Inflammatory macrophage treated with lipopolysaccharide for 1 hour (primary cell): ENCODE results near the gene LOXL1.
A peak's percentile ranks its signal among the peaks of the same experiment; 100 is the strongest.

Experiments
- DNase-seq, 2 donors: peaks; one replicate each; pipeline ENCODE4 v3.0.0-alpha.2; 2020 to 2022

The LOXL1 gene

DNA sequence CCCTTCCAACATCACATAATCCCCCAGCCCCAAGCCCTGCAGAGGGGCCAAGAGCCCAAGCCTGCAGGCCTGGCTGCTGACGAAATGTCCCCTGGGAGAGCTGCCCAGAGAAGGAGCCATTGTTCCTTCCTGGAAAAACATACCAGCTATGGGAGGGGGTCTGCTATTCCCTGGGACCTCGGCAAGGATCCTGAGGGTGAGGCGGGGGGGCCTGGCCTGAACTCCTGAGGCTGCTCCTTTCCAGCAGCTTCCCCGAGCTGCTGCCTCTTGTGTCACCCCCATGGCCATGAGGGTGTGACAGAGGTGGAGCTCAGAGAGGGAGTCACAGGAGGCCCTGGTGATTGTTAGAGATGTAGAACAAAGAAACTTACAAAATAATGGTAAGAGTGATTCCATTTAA, 12.9 kb downstream of the LOXL1 start:
- no peak for DNase-seq

DNA sequence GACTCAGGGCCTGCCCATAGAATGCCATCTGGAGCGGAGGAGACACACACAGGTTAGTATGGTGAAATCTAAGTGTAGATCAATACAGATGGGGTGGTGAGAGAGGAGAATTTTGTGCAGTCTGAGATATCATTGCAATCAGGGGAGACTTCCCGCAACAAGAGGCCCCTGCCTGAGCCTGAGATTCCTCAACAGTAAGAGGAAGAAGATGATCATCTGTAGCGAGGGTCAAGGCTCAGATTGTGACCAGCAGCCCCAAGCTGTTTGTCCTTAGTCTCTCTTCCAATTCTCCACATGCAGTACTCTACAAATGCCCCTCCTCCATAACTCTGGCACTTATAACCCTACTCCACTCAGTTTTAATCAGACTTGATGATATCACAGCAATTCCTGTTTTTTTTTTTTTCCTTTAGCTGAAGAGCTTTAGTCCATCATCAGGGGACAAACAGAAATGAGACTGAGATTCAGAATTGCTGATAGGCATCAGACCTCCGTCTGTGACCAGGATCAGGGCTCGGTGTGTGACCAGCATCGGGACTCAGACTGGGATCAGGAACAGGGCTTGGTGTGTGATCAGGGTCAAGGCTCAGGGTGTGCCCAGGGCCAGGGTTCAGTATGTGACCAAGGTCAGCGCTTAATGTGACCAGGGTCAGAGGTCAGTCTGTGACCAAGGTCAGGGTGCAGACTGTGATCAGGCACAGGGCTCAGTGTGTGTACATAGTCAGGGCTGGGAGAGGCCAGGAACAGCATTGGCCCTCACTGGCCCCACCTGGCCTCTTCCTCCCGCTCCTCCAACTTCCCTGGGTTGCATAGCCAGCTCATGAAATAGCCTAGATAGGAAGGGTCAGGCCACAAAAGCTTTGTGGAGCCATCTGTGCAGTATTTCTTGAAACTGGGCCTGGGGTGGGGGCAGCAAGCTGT, 14.1 kb downstream of the LOXL1 start:
- no peak for DNase-seq

- DNase-seq: no peak
Observed at GRCh38 chr15:73941044-73941443, 14.8 kb downstream of the LOXL1 start.

DNA sequence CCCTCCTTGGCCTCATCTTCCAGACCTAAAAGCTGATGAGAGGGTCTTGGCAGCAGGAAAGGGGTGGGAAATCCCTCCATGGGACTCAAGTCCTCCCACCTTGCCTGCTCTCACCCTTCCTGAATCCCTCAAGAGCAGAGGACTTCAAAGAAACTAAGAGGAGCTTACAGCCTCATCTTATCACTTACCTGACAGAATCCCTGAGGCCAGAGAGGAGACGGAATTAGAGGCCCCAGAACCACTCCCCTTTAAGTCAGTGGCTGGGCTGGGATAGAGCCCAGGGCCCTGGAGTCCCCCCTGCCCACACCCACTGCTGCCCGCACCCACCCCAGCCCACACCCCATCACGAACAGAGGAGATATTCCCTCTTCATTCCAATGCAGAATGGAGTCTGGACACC, 15.2 kb downstream of the LOXL1 start:
- no peak for DNase-seq

GRCh38 chr15:73941871-73942635, 15.8 kb downstream of the LOXL1 start:
- no peak for DNase-seq

DNA sequence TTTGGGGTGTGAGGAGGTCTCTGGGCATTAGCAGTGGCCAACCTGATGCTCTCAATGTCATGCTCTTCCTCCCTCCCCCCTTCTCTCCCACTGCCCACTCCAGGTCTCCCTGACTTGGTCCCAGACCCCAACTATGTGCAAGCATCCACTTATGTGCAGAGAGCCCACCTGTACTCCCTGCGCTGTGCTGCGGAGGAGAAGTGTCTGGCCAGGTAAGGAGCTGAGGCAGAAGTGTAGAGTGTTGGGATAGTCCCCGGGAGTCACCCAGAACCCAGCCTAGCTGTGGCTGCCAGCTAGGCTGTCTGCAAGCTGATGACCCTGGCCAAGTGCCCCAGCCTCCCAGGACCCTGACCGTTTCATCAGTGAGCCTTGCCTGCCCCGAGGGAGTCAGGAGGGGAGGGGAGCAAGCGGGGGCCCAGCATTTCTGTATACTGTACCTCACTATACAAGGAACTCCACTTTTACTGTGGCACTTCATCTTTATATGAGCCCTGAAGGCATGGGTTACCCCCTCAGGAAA, 16.5 kb downstream of the LOXL1 start:
- no peak for DNase-seq

- no peak for DNase-seq
Observed at GRCh38 chr15:73944161-73945129, 18.2 kb downstream of the LOXL1 start.

DNA sequence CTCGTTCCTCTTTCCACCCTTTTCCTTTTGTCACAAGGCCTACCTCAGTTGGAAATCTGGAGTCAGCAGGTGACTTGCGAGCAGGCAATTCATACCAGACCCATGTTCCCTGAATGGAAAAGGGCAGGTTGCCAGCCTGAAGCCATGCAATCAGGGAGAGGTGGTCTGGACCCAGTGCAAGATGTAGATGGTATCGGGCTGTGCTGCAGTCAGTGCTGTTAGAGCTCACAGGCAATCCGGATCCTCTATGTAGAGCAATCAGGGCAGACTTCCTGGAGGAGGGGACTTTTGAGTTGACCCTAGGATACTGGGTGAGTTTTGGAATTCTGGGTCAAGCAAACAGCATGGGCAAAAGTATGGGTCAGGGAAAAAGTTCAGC, 18.9 kb downstream of the LOXL1 start:
- DNase-seq: no peak

GRCh38 chr15:73946046-73946721, 19.9 kb downstream of the LOXL1 start:
- DNase-seq: no peak

DNA sequence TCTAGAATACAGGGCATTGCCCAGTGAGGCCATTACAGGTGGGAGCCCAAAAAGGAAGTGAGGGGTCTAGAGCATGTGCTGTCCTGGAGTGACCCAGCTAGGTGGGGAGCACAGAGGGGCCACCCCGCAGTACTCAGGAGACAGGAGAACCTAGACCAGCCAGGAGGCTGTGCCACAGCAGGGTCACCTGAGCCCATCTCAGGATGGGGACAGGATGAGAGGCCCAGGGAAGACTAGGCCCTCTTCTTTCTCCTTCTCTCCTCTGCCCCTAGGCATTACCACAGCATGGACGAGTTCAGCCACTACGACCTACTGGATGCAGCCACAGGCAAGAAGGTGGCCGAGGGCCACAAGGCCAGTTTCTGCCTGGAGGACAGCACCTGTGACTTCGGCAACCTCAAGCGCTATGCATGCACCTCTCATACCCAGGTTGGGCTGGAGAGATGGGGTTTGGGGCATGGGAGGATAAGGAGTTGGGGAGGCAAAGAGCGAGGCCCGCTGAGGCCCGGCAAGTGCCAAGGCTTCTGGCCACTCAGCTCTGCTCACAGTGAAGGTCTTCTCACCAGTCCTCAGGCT, 20.6 kb downstream of the LOXL1 start:
- DNase-seq: no peak

GRCh38 chr15:73947651-73948050, 21.4 kb downstream of the LOXL1 start:
- DNase-seq: no peak

- no peak for DNase-seq
Observed at GRCh38 chr15:73948396-73948795, 22.1 kb downstream of the LOXL1 start.

GRCh38 chr15:73948982-73949381, 22.7 kb downstream of the LOXL1 start:
- DNase-seq: no peak

DNA sequence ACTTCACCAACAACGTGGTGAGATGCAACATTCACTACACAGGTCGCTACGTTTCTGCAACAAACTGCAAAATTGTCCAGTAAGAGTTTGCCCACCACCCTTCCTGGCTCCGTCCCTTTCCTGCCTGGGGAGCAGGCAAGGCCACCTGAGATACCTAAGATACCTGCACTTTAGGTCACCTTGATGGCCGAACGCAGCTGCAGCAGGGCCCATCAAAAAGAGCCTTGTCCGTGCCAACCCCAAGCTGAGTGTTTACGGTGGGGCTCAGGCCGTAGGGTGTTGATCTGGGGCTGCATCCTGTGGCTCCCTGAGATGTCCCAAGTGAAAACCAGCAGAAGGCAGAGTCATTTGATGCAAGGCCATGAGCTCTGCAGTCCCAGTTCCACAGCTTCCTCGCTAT, 23.2 kb downstream of the LOXL1 start:
- DNase-seq: no peak

GRCh38 chr15:73950479-73950830, 24.2 kb downstream of the LOXL1 start:
- DNase-seq: no peak

DNA sequence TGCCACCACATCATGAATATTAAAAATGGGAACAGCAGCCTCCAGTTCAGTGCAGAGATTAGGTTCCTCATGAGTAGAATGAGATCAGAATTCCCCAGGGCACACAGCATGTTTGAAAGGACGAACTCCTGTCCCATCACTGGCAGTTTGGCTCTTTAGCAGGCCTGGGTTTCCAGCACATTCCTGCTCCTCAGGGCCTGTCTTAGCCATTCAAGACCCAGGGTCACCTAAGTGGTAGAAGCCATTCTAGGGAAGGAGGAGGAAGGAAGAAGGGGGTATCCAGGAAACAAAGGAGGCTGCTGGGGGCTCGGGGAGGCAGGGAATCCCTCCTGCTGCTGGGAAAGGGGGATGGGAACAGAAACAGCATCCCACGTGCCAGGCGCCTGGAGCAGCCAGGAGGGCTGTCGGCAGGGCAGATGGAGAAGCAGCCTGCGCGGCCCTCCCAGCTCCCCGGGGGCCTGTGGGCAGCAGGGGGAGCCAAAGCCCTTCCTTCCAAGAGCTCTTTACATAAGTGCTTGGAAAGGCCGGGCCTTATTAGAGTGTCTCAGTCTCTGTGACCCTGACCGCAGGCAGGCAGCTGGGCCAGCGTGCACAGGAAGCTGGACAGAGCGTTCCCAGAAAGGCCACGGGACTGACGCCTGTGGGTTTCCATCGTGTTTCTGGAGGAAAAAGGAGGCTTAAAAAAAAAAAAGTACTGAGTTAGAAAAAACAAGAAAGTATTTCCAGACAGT, 24.7 kb downstream of the LOXL1 start:
- peak; percentile 80 to 91 for DNase-seq

- DNase-seq: no peak
Observed at GRCh38 chr15:73951601-73952000, 25.3 kb downstream of the LOXL1 start.

GRCh38 chr15:73952171-73952912, 26.1 kb downstream of the LOXL1 start:
- DNase-seq: no peak

DNA sequence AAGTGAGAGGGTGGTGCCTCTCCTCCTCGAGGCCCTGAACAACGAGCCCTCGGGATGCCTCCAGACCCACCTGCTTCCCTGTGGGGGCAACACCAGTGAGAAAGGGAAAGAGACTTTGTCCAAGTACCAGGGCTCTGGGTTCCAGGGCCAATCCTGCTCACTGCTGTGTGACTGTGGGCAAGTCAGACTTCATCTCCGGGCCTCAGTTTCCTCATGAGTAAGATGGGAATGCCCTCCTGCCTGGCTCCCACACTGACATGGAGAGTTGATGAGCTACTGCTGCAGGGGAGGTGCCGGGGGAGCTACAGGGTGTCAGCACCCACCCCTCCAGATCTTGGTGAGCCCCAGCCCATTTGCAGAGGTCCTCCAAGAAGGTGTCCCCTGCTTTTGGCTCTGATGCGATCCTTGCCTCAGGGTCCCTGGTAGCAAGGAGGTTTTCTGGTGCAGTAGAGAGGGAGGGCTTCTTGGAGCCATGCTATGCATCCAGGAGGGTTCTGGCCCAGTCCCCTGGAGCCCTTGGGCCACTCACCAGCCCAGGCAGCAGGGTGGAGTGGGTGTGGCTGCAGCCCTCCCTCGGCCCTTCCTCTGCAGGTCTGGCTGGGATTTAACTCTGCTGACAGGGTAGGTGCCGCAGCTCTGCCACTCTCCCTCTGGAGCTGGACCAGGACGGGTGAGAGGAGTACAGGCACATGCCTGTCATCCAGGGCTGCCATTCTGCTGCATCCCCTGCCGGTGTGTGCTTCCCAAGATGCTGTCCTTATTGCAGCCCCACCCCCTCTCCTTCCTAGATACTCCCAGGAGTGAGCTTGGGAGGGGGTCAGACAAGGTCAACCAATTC, 26.9 kb downstream of the LOXL1 start:
- no peak for DNase-seq
